Measurements from ENCODE around the gene GJD3.

The GJD3 gene

GRCh38 chr17:40361063-40361924, 3.2 kb downstream of the GJD3 start:
- ATAC-seq: no peak
- Mint-ChIP-seq H3K4me3 (no peak overlapping the region), H3K36me3 (peaks cover 33% of the 10 kb centered on the region), H3K27ac (peak overlapping the region; percentile 61), H3K4me1 (peaks cover 31% of the 10 kb centered on the region), H3K9me3 (no peaks in the 10 kb centered on the region)
- no peak for DNase-seq (ENCODE audit: low spot score in 2 of 2)

GRCh38 chr17:40360091-40360490, 4.4 kb downstream of the GJD3 start:
- Mint-ChIP-seq H3K27ac (no peak overlapping the region), H3K4me3 (no peak overlapping the region), H3K9me3 (no peaks in the 10 kb centered on the region), H3K4me1 (peaks cover 32% of the 10 kb centered on the region), H3K36me3 (peaks cover 43% of the 10 kb centered on the region)
- no peak for ATAC-seq
- DNase-seq (ENCODE audit: low spot score in 2 of 2): no peak

- H3K4me1 Mint-ChIP-seq: peaks cover 36% of the 10 kb centered on the region
- peak overlapping the region; percentile 68 for H3K27ac Mint-ChIP-seq
- no peak overlapping the region for H3K4me3 Mint-ChIP-seq
Observed at GRCh38 chr17:40358323-40359038, 6.1 kb downstream of the GJD3 start.

GRCh38 chr17:40356990-40357881, 7.3 kb downstream of the GJD3 start:
- DNase-seq (ENCODE audit: low spot score in 2 of 2) (no peak), ATAC-seq (no peak)
- Mint-ChIP-seq H3K27ac (peak overlapping the region; percentile 68), H3K4me3 (no peak overlapping the region), H3K9me3 (no peaks in the 10 kb centered on the region), H3K36me3 (peaks cover 65% of the 10 kb centered on the region), H3K4me1 (peaks cover 37% of the 10 kb centered on the region)

More at GRCh38 chr17:40358323-40359038, 6.1 kb downstream of the GJD3 start:
- DNase-seq (ENCODE audit: low spot score in 2 of 2): peak; percentile 95
- Mint-ChIP-seq H3K36me3 (peaks cover 58% of the 10 kb centered on the region), H3K9me3 (no peaks in the 10 kb centered on the region)
- ATAC-seq: peak; percentile 66

GRCh38 chr17:40355804-40356758, 8.5 kb downstream of the GJD3 start:
- ATAC-seq: no peak
- no peak overlapping the region for H3K4me3 Mint-ChIP-seq
- H3K36me3 Mint-ChIP-seq: peaks cover 73% of the 10 kb centered on the region
- H3K27ac Mint-ChIP-seq: no peak overlapping the region
- H3K4me1 Mint-ChIP-seq: peaks cover 42% of the 10 kb centered on the region
- no peaks in the 10 kb centered on the region for H3K9me3 Mint-ChIP-seq
- DNase-seq (ENCODE audit: low spot score in 2 of 2): no peak

- no peaks in the 10 kb centered on the region for H3K9me3 Mint-ChIP-seq
- H3K27ac Mint-ChIP-seq: no peak overlapping the region
- H3K36me3 Mint-ChIP-seq: peaks cover 77% of the 10 kb centered on the region
- peaks cover 40% of the 10 kb centered on the region for H3K4me1 Mint-ChIP-seq
- ATAC-seq: peak; percentile 65
- DNase-seq (ENCODE audit: low spot score in 2 of 2): peak; percentile 87 to 93
- H3K4me3 Mint-ChIP-seq: no peak overlapping the region
Observed at GRCh38 chr17:40355123-40355803, 9.3 kb downstream of the GJD3 start.

- H3K4me3 Mint-ChIP-seq: no peak overlapping the region
- peaks cover 85% of the 10 kb centered on the region for H3K36me3 Mint-ChIP-seq
- H3K27ac Mint-ChIP-seq: no peak overlapping the region
- H3K9me3 Mint-ChIP-seq: no peaks in the 10 kb centered on the region
- DNase-seq (ENCODE audit: low spot score in 2 of 2) (no peak), ATAC-seq (no peak)
- H3K4me1 Mint-ChIP-seq: peaks cover 48% of the 10 kb centered on the region
Observed at GRCh38 chr17:40354221-40355122, 10.1 kb downstream of the GJD3 start.

- DNase-seq (ENCODE audit: low spot score in 2 of 2) (no peak), ATAC-seq (peak; percentile 68)
- Mint-ChIP-seq H3K27ac (peak overlapping the region; percentile 80), H3K9me3 (no peaks in the 10 kb centered on the region), H3K36me3 (peaks cover 96% of the 10 kb centered on the region), H3K4me3 (peak overlapping the region; percentile 2), H3K4me1 (peaks cover 55% of the 10 kb centered on the region)
Observed at GRCh38 chr17:40352779-40353394, 11.7 kb downstream of the GJD3 start.

GRCh38 chr17:40352237-40352778, 12.2 kb downstream of the GJD3 start:
- Mint-ChIP-seq H3K36me3 (peaks cover 96% of the 10 kb centered on the region), H3K27ac (peak overlapping the region; percentile 80), H3K4me1 (peaks cover 60% of the 10 kb centered on the region), H3K9me3 (no peaks in the 10 kb centered on the region), H3K4me3 (peak overlapping the region; percentile 2)
- no peak for DNase-seq (ENCODE audit: low spot score in 2 of 2)
- ATAC-seq: no peak

GRCh38 chr17:40351359-40352236, 12.9 kb downstream of the GJD3 start:
- Mint-ChIP-seq H3K4me3 (no peak overlapping the region), H3K4me1 (peaks cover 67% of the 10 kb centered on the region), H3K9me3 (no peaks in the 10 kb centered on the region), H3K27ac (peak overlapping the region; percentile 80), H3K36me3 (peaks cover 96% of the 10 kb centered on the region)
- DNase-seq (ENCODE audit: low spot score in 2 of 2) (no peak), ATAC-seq (no peak)

- Mint-ChIP-seq H3K27ac (peak overlapping the region; percentile 80), H3K36me3 (peaks cover 99% of the 10 kb centered on the region), H3K4me3 (no peak overlapping the region), H3K4me1 (peaks cover 75% of the 10 kb centered on the region), H3K9me3 (no peaks in the 10 kb centered on the region)
- no peak for DNase-seq (ENCODE audit: low spot score in 2 of 2)
- ATAC-seq: no peak
Observed at GRCh38 chr17:40350689-40351358, 13.7 kb downstream of the GJD3 start.
